Karpas-422 (cell line): ENCODE measurements around the gene ACKR3. TPM values are rescaled to one million over a fixed set of nuclear protein-coding genes. Genes with fewer than 3 reads are reported as not detected.

Experiments used
- DNase-seq: peaks from one replicate; pipeline ENCODE4 v3.0.0-alpha.2; 2015
- H2AFZ ChIP-seq: fragments of 200-600 bp; sonication (generic); 2 replicates; pipeline ENCODE4 v1.6.1; 2014; ENCODE audit warnings: antibody characterized with exemption, low read length, mixed read lengths
- H3K27ac ChIP-seq: fragments of 200-600 bp; sonication (generic); 2 replicates; pipeline ENCODE4 v1.5.1; 2014; ENCODE audit warnings: mild to moderate bottlenecking, low read length, moderate library complexity
- H3K27me3 ChIP-seq: fragments of 200-600 bp; sonication (generic); 2 replicates; pipeline ENCODE4 v1.6.1; 2014; ENCODE audit warnings: low read length, mixed read lengths
- H3K36me3 ChIP-seq: fragments of 200-600 bp; sonication (generic); 2 replicates; pipeline ENCODE4 v1.6.1; 2014; ENCODE audit warnings: low read length, mixed read lengths; ENCODE audit not compliant: insufficient read depth
- H3K4me1 ChIP-seq: fragments of 200-600 bp; sonication (generic); 2 replicates; pipeline ENCODE4 v1.6.1; 2014; ENCODE audit warnings: mild to moderate bottlenecking, low read length, mixed read lengths
- H3K4me2 ChIP-seq: fragments of 200-600 bp; sonication (generic); 2 replicates; pipeline ENCODE4 v1.6.1; 2014; ENCODE audit warnings: low read length, low read depth, mild to moderate bottlenecking; ENCODE audit not compliant: poor library complexity, severe bottlenecking
- H3K4me3 ChIP-seq: fragments of 200-600 bp; sonication (generic); 2 replicates; pipeline ENCODE4 v1.5.1; 2014; ENCODE audit warnings: mild to moderate bottlenecking, antibody characterized with exemption, low read length, mixed read lengths
- H3K79me2 ChIP-seq: fragments of 200-600 bp; sonication (generic); 2 replicates; pipeline ENCODE4 v1.6.1; 2014; ENCODE audit warnings: mild to moderate bottlenecking, low read length, mixed read lengths
- H3K9ac ChIP-seq: fragments of 200-600 bp; sonication (generic); 2 replicates; pipeline ENCODE4 v1.6.0; 2014; ENCODE audit warnings: low read length
- H3K9me2 ChIP-seq: fragments of 200-600 bp; sonication (generic), shearing (Covaris generic); replicated peaks from 2 replicates; pipeline ENCODE4 v1.6.0; 2014; ENCODE audit warnings: mild to moderate bottlenecking, low read length, moderate library complexity; ENCODE audit not compliant: insufficient read depth
- H3K9me3 ChIP-seq: fragments of 300-700, 200-600 bp; sonication (generic); 2 replicates; pipeline ENCODE4 v1.6.1; 2014; ENCODE audit warnings: low read length, mixed read lengths
- H4K20me1 ChIP-seq: fragments of 200-600 bp; sonication (generic); 2 replicates; pipeline ENCODE4 v1.6.1; 2014; ENCODE audit warnings: mild to moderate bottlenecking, antibody characterized with exemption, low read length, low read depth; ENCODE audit not compliant: insufficient read depth
- total RNA-seq: library from RNA; depleted of rRNA; stranded (reverse); fragments of >200 nt; shearing (Covaris generic); gene quantifications from 2 replicates; pipeline ENCODE4 v1.2.3, GENCODE V29; 2014; ENCODE audit warnings: low replicate concordance

ACKR3 gene
- total RNA-seq, 1 experiment from 2014 or later: not detected

DNA sequence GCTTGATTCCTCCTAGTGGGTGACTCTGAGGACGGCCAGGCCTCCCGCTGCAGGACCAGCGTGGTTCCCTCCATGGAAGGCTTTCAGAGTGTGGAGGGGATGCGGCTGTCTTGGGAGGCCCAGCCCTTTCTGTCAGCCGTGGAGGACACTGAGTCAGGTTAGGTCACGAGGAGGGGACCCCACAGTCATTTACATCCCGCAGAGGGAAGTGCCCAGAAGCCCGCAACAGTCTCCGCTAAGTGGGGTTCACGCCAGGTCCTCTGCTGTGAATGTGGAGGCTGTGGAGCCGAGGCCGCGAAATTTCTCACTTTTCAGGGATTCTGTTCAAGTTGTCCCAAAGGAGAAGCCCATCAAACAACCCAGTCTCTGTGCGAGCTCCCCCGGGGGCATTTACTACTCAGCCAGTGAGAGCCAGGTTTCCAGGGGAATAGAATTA is 8.8 kb downstream of the ACKR3 start:
- Histone ChIP-seq H3K4me2 (no peak overlapping the region), H3K79me2 (no peaks in the 10 kb centered on the region), H4K20me1 (no peaks in the 10 kb centered on the region), H3K36me3 (no peaks in the 10 kb centered on the region), H3K4me1 (peaks cover 7% of the 10 kb centered on the region), H3K27ac (no peak overlapping the region), H3K9ac (no peak overlapping the region), H2AFZ (no peak overlapping the region), H3K27me3 (no peaks in the 10 kb centered on the region), H3K9me2 (no peaks in the 10 kb centered on the region), H3K4me3 (no peak overlapping the region), H3K9me3 (no peaks in the 10 kb centered on the region)
- DNase-seq: no peak

DNA sequence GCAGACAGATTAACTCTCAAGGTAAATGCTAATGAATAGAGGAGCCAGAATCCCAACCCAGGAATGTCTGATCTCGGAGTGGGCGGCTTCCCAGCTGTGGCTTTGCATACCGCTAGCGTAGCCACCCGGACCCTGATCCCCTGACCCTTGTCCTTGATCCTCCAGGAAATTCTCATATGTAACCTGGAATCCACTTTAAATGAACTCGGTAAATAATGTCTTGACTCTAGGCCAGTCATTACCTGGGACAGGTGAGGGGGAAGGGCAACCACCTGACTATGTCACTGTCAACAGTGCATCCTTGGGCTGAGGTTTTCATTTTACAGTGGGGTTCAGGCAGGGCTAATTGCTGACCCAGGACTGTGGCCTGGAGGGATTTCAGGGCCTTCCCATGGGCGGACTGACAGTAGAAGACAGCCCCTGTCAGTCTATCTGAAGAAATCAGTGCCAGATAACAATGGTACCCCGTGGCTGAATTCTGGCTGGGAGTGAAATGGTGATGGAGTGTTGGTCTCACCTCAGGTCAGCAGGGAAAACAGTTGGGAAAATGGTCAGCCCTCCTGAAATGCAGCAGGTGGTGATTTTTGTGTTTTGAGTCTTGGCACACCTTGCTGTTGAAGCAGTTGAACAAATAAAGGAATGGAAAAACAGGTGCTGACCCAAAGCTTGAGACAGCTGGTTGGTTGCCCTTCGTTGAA is 9.6 kb downstream of the ACKR3 start:
- Histone ChIP-seq H2AFZ (no peak overlapping the region), H3K4me2 (no peak overlapping the region), H4K20me1 (no peaks in the 10 kb centered on the region), H3K9ac (no peak overlapping the region), H3K27me3 (no peaks in the 10 kb centered on the region), H3K9me2 (no peaks in the 10 kb centered on the region), H3K36me3 (no peaks in the 10 kb centered on the region), H3K79me2 (no peaks in the 10 kb centered on the region), H3K4me1 (peaks cover 7% of the 10 kb centered on the region), H3K4me3 (no peak overlapping the region), H3K9me3 (no peaks in the 10 kb centered on the region), H3K27ac (no peak overlapping the region)
- no peak for DNase-seq

DNA sequence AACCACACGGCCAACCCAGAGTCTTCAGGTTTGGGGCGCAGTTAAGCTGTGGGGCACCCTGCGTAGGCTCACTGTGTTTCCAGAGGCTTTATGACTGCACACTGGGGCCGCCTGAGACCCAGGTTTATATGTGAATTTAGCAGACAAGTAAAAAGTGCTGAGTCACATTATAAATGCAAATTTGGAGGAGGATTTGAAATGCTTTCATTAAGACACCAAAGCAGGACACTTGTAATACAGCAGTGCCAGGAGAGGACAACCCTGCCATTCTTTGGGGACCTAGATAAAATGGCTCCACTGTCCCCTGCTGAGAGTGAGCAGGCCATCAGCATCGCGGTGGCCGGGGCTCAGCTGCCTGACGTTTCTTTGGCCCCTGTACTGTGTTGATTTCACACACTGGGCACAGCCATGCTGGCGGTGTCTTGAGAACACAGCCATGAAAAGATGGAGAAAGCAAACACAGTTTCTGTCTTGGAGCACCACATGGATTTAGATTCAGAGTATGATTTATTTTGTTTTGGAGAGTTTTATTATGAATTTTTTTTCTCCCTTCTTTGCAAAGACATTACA is 10.2 kb downstream of the ACKR3 start:
- H3K4me2 ChIP-seq: no peak overlapping the region
- H2AFZ ChIP-seq: no peak overlapping the region
- no peaks in the 10 kb centered on the region for H3K9me2 ChIP-seq
- no peaks in the 10 kb centered on the region for H3K79me2 ChIP-seq
- H3K9ac ChIP-seq: no peak overlapping the region
- no peaks in the 10 kb centered on the region for H3K27me3 ChIP-seq
- no peak overlapping the region for H3K4me3 ChIP-seq
- H3K9me3 ChIP-seq: no peaks in the 10 kb centered on the region
- H3K36me3 ChIP-seq: no peaks in the 10 kb centered on the region
- H3K4me1 ChIP-seq: peaks cover 7% of the 10 kb centered on the region
- no peak overlapping the region for H3K27ac ChIP-seq
- peak; percentile 48 for DNase-seq
- no peaks in the 10 kb centered on the region for H4K20me1 ChIP-seq

DNA sequence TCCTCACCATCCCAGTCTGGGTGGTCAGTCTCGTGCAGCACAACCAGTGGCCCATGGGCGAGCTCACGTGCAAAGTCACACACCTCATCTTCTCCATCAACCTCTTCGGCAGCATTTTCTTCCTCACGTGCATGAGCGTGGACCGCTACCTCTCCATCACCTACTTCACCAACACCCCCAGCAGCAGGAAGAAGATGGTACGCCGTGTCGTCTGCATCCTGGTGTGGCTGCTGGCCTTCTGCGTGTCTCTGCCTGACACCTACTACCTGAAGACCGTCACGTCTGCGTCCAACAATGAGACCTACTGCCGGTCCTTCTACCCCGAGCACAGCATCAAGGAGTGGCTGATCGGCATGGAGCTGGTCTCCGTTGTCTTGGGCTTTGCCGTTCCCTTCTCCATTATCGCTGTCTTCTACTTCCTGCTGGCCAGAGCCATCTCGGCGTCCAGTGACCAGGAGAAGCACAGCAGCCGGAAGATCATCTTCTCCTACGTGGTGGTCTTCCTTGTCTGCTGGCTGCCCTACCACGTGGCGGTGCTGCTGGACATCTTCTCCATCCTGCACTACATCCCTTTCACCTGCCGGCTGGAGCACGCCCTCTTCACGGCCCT is 11.2 kb downstream of the ACKR3 start:
- no peaks in the 10 kb centered on the region for H3K9me3 ChIP-seq
- no peak overlapping the region for H3K27ac ChIP-seq
- no peaks in the 10 kb centered on the region for H3K79me2 ChIP-seq
- no peak overlapping the region for H2AFZ ChIP-seq
- H3K4me3 ChIP-seq: no peak overlapping the region
- H3K9me2 ChIP-seq: no peaks in the 10 kb centered on the region
- H4K20me1 ChIP-seq: no peaks in the 10 kb centered on the region
- no peak overlapping the region for H3K4me2 ChIP-seq
- no peaks in the 10 kb centered on the region for H3K36me3 ChIP-seq
- DNase-seq: no peak
- peaks cover 7% of the 10 kb centered on the region for H3K4me1 ChIP-seq
- no peak overlapping the region for H3K9ac ChIP-seq
- no peaks in the 10 kb centered on the region for H3K27me3 ChIP-seq

DNA sequence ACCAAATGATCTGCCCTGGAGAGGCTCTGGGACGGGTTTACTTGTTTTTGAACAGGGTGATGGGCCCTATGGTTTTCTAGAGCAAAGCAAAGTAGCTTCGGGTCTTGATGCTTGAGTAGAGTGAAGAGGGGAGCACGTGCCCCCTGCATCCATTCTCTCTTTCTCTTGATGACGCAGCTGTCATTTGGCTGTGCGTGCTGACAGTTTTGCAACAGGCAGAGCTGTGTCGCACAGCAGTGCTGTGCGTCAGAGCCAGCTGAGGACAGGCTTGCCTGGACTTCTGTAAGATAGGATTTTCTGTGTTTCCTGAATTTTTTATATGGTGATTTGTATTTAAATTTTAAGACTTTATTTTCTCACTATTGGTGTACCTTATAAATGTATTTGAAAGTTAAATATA is 11.9 kb downstream of the ACKR3 start:
- Histone ChIP-seq H3K9me3 (no peaks in the 10 kb centered on the region), H3K4me1 (peaks cover 7% of the 10 kb centered on the region)
- DNase-seq: no peak

DNA sequence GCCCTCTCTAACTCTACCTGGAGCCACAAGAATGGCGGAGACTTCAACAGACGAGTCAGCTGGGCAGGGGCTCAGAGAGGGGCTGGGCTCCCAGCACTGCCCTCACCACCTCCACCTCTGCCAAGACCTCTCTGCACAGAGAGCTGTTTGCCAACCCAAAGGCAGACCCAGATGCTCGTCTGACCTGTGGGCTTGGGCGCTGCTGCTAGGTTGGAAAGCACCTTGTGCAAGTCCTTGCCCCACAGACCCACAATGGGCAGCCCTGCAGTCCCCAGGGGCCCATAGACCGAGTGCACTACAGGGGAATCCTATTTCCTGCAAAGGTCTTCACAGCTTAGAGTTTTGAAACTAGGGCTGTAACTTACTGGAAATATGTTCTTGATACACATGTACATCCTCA is 13.3 kb downstream of the ACKR3 start:
- no peaks in the 10 kb centered on the region for H3K36me3 ChIP-seq
- H3K9me3 ChIP-seq: no peaks in the 10 kb centered on the region
- peaks cover 7% of the 10 kb centered on the region for H3K4me1 ChIP-seq
- no peak overlapping the region for H3K27ac ChIP-seq
- DNase-seq: no peak
- H4K20me1 ChIP-seq: no peaks in the 10 kb centered on the region
- H3K79me2 ChIP-seq: no peaks in the 10 kb centered on the region
- H3K4me2 ChIP-seq: no peak overlapping the region
- no peak overlapping the region for H3K4me3 ChIP-seq
- H3K9ac ChIP-seq: no peak overlapping the region
- no peaks in the 10 kb centered on the region for H3K9me2 ChIP-seq
- H2AFZ ChIP-seq: no peak overlapping the region
- H3K27me3 ChIP-seq: no peaks in the 10 kb centered on the region

More for the DNA sequence above, 11.9 kb downstream of the ACKR3 start:
- Histone ChIP-seq H3K9ac (no peak overlapping the region), H3K27me3 (no peaks in the 10 kb centered on the region), H3K79me2 (no peaks in the 10 kb centered on the region), H3K9me2 (no peaks in the 10 kb centered on the region), H3K27ac (no peak overlapping the region), H3K4me2 (no peak overlapping the region), H4K20me1 (no peaks in the 10 kb centered on the region), H3K36me3 (no peaks in the 10 kb centered on the region), H2AFZ (no peak overlapping the region), H3K4me3 (no peak overlapping the region)

DNA sequence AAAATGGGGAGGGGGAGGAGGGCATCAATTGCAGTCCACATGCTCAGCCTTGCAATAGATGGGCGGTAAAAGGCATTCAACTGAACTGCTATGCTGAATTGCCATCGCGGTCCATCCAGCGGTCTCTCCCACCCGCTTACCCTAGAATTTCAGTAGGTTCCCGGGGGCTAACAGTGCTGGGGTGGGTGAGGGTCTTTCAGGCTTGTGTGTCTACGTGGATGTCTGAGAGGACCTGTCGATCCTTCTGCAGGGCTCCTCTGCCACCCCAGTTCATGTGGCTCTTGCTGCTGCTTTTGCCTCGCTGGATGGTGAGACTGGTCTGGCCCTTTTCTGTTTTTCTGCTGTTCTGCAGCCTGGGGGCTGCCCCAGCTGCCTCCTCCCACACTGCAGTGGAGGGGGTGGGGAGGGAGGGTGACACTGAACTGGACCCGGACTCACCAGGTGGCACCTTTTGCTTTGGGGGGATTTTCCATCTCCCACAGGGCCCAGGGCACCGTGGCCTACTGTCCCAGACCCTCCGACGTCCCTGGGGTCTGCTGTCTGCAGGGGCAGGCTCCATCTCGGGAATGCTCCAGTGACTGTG is 14.1 kb downstream of the ACKR3 start:
- no peak overlapping the region for H3K4me3 ChIP-seq
- H3K4me2 ChIP-seq: no peak overlapping the region
- no peaks in the 10 kb centered on the region for H3K9me3 ChIP-seq
- no peak overlapping the region for H3K27ac ChIP-seq
- no peaks in the 10 kb centered on the region for H3K27me3 ChIP-seq
- H3K4me1 ChIP-seq: peaks cover 7% of the 10 kb centered on the region
- H3K9me2 ChIP-seq: no peaks in the 10 kb centered on the region
- no peaks in the 10 kb centered on the region for H4K20me1 ChIP-seq
- no peak overlapping the region for H3K9ac ChIP-seq
- H2AFZ ChIP-seq: no peak overlapping the region
- H3K36me3 ChIP-seq: no peaks in the 10 kb centered on the region
- H3K79me2 ChIP-seq: no peaks in the 10 kb centered on the region
- DNase-seq: no peak
